HepG2 (cell line): ENCODE data around the gene ZNF844. TPM values are rescaled to one million over a fixed set of nuclear protein-coding genes. Genes with fewer than 3 reads are reported as not detected.

Experiments
- EHMT2 ChIP-seq: fragments of 200-600 bp; sonication (generic); IDR thresholded peaks from 2 replicates; pipeline ENCODE4 v1.7.0; 2017; ENCODE audit warnings: antibody characterized with exemption, low read depth, low read length, borderline replicate concordance
- GATAD2A ChIP-seq: IDR thresholded peaks from 2 replicates; pipeline ENCODE4 v1.6.1; 2016
- IRX3 ChIP-seq: sonication (generic); formaldehyde crosslinking; IDR thresholded peaks from 2 replicates; pipeline ENCODE4 v1.8.1; 2023; ENCODE audit warnings: mild to moderate bottlenecking, low read depth, missing genetic modification reagents, borderline replicate concordance
- KAT7 ChIP-seq: IDR thresholded peaks from 2 replicates; pipeline ENCODE4 v1.6.1; 2018; ENCODE audit warnings: borderline replicate concordance, missing compliant biosample characterization
- NFKBIZ ChIP-seq: IDR thresholded peaks from 2 replicates; pipeline ENCODE4 v1.6.1; 2018; ENCODE audit warnings: missing genetic modification reagents, missing compliant biosample characterization
- NONO ChIP-seq, 2 experiments: fragments of 450-650 bp in 1 of 2; sonication (generic) in 1 of 2; formaldehyde crosslinking in 1 of 2; IDR thresholded peaks in 1 of 2; conservative IDR thresholded peaks in 1 of 2; 2 replicates each; pipeline versions ENCODE4 v1.6.1 to v1.8.0; 2017 to 2022; ENCODE audit warnings: mild to moderate bottlenecking in 1 of 2, missing genetic modification reagents in 1 of 2, moderate library complexity in 1 of 2
- TBX3 ChIP-seq: fragments of 450-650 bp; IDR thresholded peaks from 2 replicates; pipeline ENCODE4 v1.6.1; 2017; ENCODE audit warnings: antibody characterized with exemption, mild to moderate bottlenecking, inconsistent platforms, borderline replicate concordance
- ZNF512B ChIP-seq: sonication (generic); formaldehyde crosslinking; IDR thresholded peaks from 2 replicates; pipeline ENCODE4 v1.5.1; 2020; ENCODE audit warnings: missing genetic modification reagents, mild to moderate bottlenecking, borderline replicate concordance
- ZNF546 ChIP-seq: sonication (generic); formaldehyde crosslinking; conservative IDR thresholded peaks from 2 replicates; pipeline ENCODE4 v1.8.1; 2023; ENCODE audit warnings: mild to moderate bottlenecking, missing genetic modification reagents
- ZNF646 ChIP-seq: sonication (generic); formaldehyde crosslinking; IDR thresholded peaks from 2 replicates; pipeline ENCODE4 v1.9.0; 2021; ENCODE audit warnings: mild to moderate bottlenecking, missing genetic modification reagents
- ZNF660 ChIP-seq: sonication (generic); formaldehyde crosslinking; IDR thresholded peaks from 2 replicates; pipeline ENCODE4 v1.5.1; 2020; ENCODE audit warnings: mild to moderate bottlenecking, low read depth, missing genetic modification reagents, borderline replicate concordance
- ZNF816 ChIP-seq: sonication (generic); formaldehyde crosslinking; IDR thresholded peaks from 2 replicates; pipeline ENCODE4 v1.8.0; 2022; ENCODE audit warnings: missing genetic modification reagents, mild to moderate bottlenecking, borderline replicate concordance
- ZNF839 ChIP-seq: sonication (generic); formaldehyde crosslinking; IDR thresholded peaks from 2 replicates; pipeline ENCODE4 v1.4.0; 2020; ENCODE audit warnings: missing genetic modification reagents, mild to moderate bottlenecking, borderline replicate concordance
- polyA plus RNA-seq, 8 experiments: library from polyadenylated mRNA; depleted of rRNA in 3 of 8; stranded (reverse) in 7 of 8; unstranded in 1 of 8; fragments of >200 nt; fragmentation: Illumina TruSeq in 4 of 8; extraction: Trizol in 4 of 8; gene quantifications; 2 replicates each; pipeline versions ENCODE4 v1.2.1 to v1.2.3, GENCODE V29; 2011 to 2016; ENCODE audit warnings: low read depth in 4 of 8, missing spikeins in 1 of 8, mixed read lengths in 1 of 8; ENCODE audit not compliant: insufficient read depth in 1 of 8
- total RNA-seq, 5 experiments: library from RNA; depleted of rRNA; stranded (reverse); fragments of >200 nt; fragmentation: Illumina TruSeq; extraction: Trizol; gene quantifications; 2 replicates each; pipeline ENCODE4 v1.2.3, GENCODE V29; 2016; ENCODE audit warnings: low read depth in 1 of 5
- TF ChIP-seq, protein P1 (sequence below): sonication (generic); formaldehyde crosslinking; IDR thresholded peaks from 2 replicates; pipeline ENCODE4 v1.4.0; 2020; ENCODE audit warnings: missing genetic modification reagents

The ZNF844 gene
- total and polyA plus RNA-seq, 2 of the 13 experiments (the other 11 are each of a cell fraction or from before 2014, with no cell fraction given), result 1.0 to 3.2 TPM

DNA sequence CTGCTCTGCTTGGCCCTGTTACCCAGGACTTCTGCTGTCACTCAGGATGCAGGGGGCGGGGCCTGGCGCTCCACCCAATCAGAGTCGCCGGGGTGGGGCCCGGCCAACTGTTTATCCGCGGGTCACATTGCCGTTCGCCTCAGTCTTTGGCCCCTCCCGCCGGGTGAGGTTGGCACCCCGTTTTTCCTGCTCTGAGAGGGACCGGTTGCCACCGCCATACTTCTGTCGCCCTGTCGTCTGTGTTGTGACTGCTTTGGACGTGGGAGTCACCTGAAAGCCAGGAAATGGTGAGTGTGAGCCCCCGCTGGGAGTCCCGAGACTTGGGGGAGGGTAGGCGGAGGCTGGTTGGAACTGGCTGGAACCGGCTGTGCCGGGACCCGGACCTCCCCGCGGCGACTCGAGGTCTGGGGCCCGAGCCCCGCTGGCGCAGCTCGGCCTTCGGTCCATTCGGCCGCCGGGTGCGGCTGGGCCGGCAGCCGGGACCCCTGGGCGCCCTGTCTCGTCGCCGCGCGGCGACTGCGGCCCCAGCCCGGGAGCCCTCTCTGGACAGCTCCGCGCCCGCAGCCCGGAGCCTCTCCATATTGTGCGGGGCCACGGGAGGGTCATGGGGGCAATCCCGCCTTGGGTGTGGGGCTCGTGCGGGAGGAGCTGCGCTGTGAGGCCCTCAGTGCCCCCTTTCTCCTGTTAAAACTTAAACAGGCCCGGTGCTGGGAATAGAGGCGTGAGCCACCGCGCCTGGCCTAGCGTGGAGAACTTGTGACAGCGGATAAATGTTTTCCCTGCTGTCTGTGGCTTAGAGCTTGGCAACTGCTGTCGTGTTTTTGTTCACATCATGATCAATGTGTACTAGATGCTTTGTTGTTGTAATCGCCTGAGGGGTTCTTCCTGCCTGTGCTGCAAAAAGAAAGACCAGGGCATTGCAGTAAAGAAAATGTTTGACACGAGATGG lies at the start of gene ZNF844 (continued):
- TF ChIP-seq ZNF646 (no peak), ZNF816 (CRISPR knock-in tag) (no peak), ZNF660 (CRISPR knock-in tag) (no peak), NFKBIZ (CRISPR knock-in tag) (no peak), ZNF839 (CRISPR knock-in tag) (no peak), NONO (IDR thresholded peaks at IDR 0.05) (no peak), NONO (CRISPR knock-in tag; conservative IDR thresholded peaks at IDR 0.05) (no peak), KAT7 (no peak), EHMT2 (no peak), GATAD2A (peak; percentile 25; the same call in 1 of the 2 replicates), ZNF512B (no peak), TBX3 (no peak), IRX3 (CRISPR knock-in tag) (no peak), ZNF546 (CRISPR knock-in tag) (no peak)
- TF ChIP-seq, protein P1, sequence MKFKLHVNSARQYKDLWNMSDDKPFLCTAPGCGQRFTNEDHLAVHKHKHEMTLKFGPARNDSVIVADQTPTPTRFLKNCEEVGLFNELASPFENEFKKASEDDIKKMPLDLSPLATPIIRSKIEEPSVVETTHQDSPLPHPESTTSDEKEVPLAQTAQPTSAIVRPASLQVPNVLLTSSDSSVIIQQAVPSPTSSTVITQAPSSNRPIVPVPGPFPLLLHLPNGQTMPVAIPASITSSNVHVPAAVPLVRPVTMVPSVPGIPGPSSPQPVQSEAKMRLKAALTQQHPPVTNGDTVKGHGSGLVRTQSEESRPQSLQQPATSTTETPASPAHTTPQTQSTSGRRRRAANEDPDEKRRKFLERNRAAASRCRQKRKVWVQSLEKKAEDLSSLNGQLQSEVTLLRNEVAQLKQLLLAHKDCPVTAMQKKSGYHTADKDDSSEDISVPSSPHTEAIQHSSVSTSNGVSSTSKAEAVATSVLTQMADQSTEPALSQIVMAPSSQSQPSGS (CRISPR knock-in tag), result no peak
